ENCODE results near the gene PCSK5. TPM values are rescaled to one million over a fixed set of nuclear protein-coding genes. Genes with fewer than 3 reads are reported as not detected.

The PCSK5 gene
- polyA plus RNA-seq, 1 donor from 2014 or later: 1.7 TPM

- H3K4me2 ChIP-seq (ENCODE audit: low read length): no peak overlapping the region
- no peak overlapping the region for H3K27ac ChIP-seq (ENCODE audit: low read length)
- H3K9ac ChIP-seq (ENCODE audit: low read length): no peak overlapping the region
- no peaks in the 10 kb centered on the region for H3K9me2 ChIP-seq (ENCODE audit: insufficient read depth, low read length)
- H2AFZ ChIP-seq (ENCODE audit: low read depth, low read length): no peak overlapping the region
- H3K79me2 ChIP-seq (replicated peaks; ENCODE audit: insufficient read depth, low read length): no peaks in the 10 kb centered on the region
- H4K20me1 ChIP-seq (ENCODE audit: insufficient read depth): no peaks in the 10 kb centered on the region
- H3K36me3 ChIP-seq (ENCODE audit: insufficient read depth, low read length): no peaks in the 10 kb centered on the region
- no peak overlapping the region for H3K4me3 ChIP-seq (ENCODE audit: low read length)
- TF ChIP-seq CTCF (IDR thresholded peaks at IDR 0.05; ENCODE audit: poor library complexity, severe bottlenecking): no peak
- TF ChIP-seq RAD21 (conservative IDR thresholded peaks at IDR 0.05): no peak
- no peak for TF ChIP-seq EZH2 (IDR thresholded peaks at IDR 0.05; ENCODE audit: borderline replicate concordance, insufficient read depth, low read length, poor library complexity, severe bottlenecking)
- H3F3A ChIP-seq (ENCODE audit: insufficient read depth, low read length, poor library complexity, severe bottlenecking): no peaks in the 10 kb centered on the region
- H3K9me3 ChIP-seq (ENCODE audit: low read length): no peaks in the 10 kb centered on the region
- H3K27me3 ChIP-seq (ENCODE audit: insufficient read depth, low read depth, low read length): no peaks in the 10 kb centered on the region
Observed at GRCh38 chr9:76349865-76350264, 459.4 kb downstream of the PCSK5 start.

DNA sequence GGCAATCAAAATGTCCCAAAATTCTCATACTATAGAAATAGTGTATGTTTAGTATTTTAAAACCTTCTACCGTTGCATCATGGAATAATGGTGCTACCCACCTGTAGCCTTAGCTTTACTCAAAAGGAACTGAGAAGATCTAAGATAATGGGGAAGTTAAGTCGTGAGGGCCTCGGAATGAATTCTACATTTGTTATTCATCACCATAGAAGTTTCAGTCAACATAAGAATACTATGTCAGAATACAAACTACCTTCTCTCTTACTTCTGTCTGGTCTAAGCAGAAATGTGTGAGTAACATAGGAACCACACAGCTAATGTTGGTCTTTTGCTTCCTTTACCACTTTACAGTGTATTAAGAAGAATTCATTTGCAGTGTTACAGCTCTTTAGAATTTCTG lies 460.5 kb downstream of the PCSK5 start:
- H3K9me2 ChIP-seq (ENCODE audit: insufficient read depth, low read length): no peaks in the 10 kb centered on the region
- H4K20me1 ChIP-seq (ENCODE audit: insufficient read depth): no peaks in the 10 kb centered on the region
- no peak overlapping the region for H3K27ac ChIP-seq (ENCODE audit: low read length)
- H3K36me3 ChIP-seq (ENCODE audit: insufficient read depth, low read length): no peaks in the 10 kb centered on the region
- H3K9me3 ChIP-seq (ENCODE audit: low read length): no peaks in the 10 kb centered on the region
- no peak for TF ChIP-seq SMC3 (conservative IDR thresholded peaks at IDR 0.05; ENCODE audit: poor library complexity)
- TF ChIP-seq EP300 (conservative IDR thresholded peaks at IDR 0.05; ENCODE audit: poor library complexity, severe bottlenecking): no peak
- no peak for TF ChIP-seq POLR2AphosphoS5 (IDR thresholded peaks at IDR 0.05)
- no peak for TF ChIP-seq RAD21 (conservative IDR thresholded peaks at IDR 0.05)
- TF ChIP-seq REST (IDR thresholded peaks at IDR 0.05; ENCODE audit: borderline replicate concordance): no peak
- TF ChIP-seq EZH2 (IDR thresholded peaks at IDR 0.05; ENCODE audit: borderline replicate concordance, insufficient read depth, low read length, poor library complexity, severe bottlenecking): no peak
- no peak for TF ChIP-seq CTCF (IDR thresholded peaks at IDR 0.05; ENCODE audit: poor library complexity, severe bottlenecking)
- TF ChIP-seq MXI1 (conservative IDR thresholded peaks at IDR 0.05; ENCODE audit: poor library complexity, severe bottlenecking): no peak
- TF ChIP-seq TAF1 (IDR thresholded peaks at IDR 0.05; ENCODE audit: low read depth): no peak
- no peaks in the 10 kb centered on the region for H3K79me2 ChIP-seq (replicated peaks; ENCODE audit: insufficient read depth, low read length)
- H3K27me3 ChIP-seq (ENCODE audit: insufficient read depth, low read depth, low read length): no peaks in the 10 kb centered on the region
- H3K4me2 ChIP-seq (ENCODE audit: low read length): no peak overlapping the region
- H3F3A ChIP-seq (ENCODE audit: insufficient read depth, low read length, poor library complexity, severe bottlenecking): no peaks in the 10 kb centered on the region
- H3K9ac ChIP-seq (ENCODE audit: low read length): no peak overlapping the region
- H2AFZ ChIP-seq (ENCODE audit: low read depth, low read length): no peak overlapping the region
- H3K4me3 ChIP-seq (ENCODE audit: low read length): no peak overlapping the region

Data from neural cell (in vitro differentiated cells).